Cardiac muscle cell (in vitro differentiated cells and primary cell): ENCODE data around the gene SLC18A3. TPM values are rescaled to one million over a fixed set of nuclear protein-coding genes. Genes with fewer than 3 reads are reported as not detected.

ENCODE experiments used
- DNase-seq, 2 donors: peaks; one replicate each; pipeline versions ENCODE4 v3.0.0 to v3.0.0-alpha.2; 2010 to 2017; ENCODE audit warnings: low read depth in 1 of 2, low spot score in 1 of 2
- H3K27ac ChIP-seq: fragments of 200-600 bp; sonication (generic); 2 replicates; pipeline ENCODE4 v1.5.1; 2016
- H3K27me3 ChIP-seq: fragments of 200-600 bp; sonication (generic); 2 replicates; pipeline ENCODE4 v1.6.0; 2016; ENCODE audit warnings: control low read depth
- H3K36me3 ChIP-seq: fragments of 200-600 bp; sonication (generic); 2 replicates; pipeline ENCODE4 v1.5.1; 2016; ENCODE audit warnings: control low read depth
- H3K4me1 ChIP-seq: fragments of 200-600 bp; sonication (generic); 2 replicates; pipeline ENCODE4 v1.8.1; 2017; ENCODE audit warnings: low read depth, mild to moderate bottlenecking, mixed run types
- H3K4me3 ChIP-seq: fragments of 200-600 bp; sonication (generic); 2 replicates; pipeline ENCODE4 v1.5.1; 2016; ENCODE audit warnings: mild to moderate bottlenecking
- H3K9me3 ChIP-seq: fragments of 200-600 bp; sonication (generic); 2 replicates; pipeline ENCODE4 v1.5.1; 2017; ENCODE audit warnings: low read depth, mild to moderate bottlenecking, control low read depth
- polyA plus RNA-seq: library from polyadenylated mRNA; unstranded; fragments of >200 nt; fragmentation: Nextera tagmentation; extraction: Ambion mirVana; gene quantifications from 2 replicates; pipeline ENCODE4 v1.2.1, GENCODE V29; 2016
- total RNA-seq: library from RNA; depleted of rRNA; stranded (reverse); fragments of >200 nt; gene quantifications from 2 replicates; pipeline ENCODE4 v1.2.3, GENCODE V29; 2016
- TF ChIP-seq, protein P1 (sequence below): IDR thresholded peaks from 2 replicates; pipeline ENCODE4 v1.5.1; 2012; ENCODE audit warnings: low read depth, mild to moderate bottlenecking, low read length

The SLC18A3 gene
- total and polyA plus RNA-seq, 2 experiments from 2014 or later, result not detected

DNA sequence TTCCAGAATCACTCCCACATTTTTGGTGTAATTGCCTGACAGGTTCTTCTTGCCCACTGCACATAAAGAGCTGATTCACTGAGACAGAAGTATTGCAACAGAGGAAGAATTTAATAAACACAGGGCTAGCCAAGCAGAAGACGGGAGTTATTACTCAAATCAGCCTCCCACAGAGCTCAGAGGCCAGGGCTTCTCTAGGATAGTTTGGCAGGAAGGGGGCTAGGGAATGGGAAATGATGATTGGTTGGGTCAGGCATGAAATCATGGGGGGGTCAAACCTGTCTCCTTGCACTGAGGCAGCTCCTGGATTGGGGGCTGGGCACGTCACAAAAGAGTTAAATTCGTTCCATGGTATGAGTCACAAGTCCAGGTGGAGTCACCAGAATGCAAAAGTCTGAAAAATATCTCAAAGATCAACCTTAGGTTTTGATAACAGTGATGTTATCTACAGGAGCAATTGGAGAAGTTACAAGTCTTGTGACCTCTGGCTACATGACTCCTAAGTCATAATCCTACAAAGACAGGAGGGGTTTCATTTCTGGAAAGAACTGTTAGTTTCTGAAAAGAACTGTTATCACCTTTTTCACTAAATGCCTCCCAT lies 41.0 kb upstream of the SLC18A3 start:
- DNase-seq, result peak in 1 of 2 donors; percentile 88
- no peaks in the 10 kb centered on the region for H3K4me1 ChIP-seq

DNA sequence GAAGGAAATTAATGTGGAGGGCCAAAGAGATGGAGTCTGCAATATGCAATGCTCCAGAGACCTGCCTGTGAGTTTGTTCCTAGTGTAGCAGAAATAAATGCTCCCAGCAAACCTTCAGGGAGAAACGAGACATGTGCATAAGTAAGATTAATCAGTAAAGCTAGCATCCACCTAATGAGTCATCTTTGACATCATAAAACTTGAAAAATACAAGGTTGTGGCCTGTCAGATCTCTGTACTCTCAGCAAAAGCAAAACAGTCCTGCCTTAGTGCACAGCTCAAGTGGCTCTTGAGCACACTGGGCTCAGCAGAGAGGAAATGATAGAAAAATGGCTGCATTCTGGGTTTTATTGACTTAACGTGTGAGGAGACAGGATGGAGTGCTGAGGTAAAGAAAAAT lies 38.7 kb upstream of the SLC18A3 start:
- TF ChIP-seq, protein P1, sequence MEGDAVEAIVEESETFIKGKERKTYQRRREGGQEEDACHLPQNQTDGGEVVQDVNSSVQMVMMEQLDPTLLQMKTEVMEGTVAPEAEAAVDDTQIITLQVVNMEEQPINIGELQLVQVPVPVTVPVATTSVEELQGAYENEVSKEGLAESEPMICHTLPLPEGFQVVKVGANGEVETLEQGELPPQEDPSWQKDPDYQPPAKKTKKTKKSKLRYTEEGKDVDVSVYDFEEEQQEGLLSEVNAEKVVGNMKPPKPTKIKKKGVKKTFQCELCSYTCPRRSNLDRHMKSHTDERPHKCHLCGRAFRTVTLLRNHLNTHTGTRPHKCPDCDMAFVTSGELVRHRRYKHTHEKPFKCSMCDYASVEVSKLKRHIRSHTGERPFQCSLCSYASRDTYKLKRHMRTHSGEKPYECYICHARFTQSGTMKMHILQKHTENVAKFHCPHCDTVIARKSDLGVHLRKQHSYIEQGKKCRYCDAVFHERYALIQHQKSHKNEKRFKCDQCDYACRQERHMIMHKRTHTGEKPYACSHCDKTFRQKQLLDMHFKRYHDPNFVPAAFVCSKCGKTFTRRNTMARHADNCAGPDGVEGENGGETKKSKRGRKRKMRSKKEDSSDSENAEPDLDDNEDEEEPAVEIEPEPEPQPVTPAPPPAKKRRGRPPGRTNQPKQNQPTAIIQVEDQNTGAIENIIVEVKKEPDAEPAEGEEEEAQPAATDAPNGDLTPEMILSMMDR, result no peak
- H3K27me3 ChIP-seq, result no peaks in the 10 kb centered on the region
- no peak overlapping the region for H3K27ac ChIP-seq
- no peaks in the 10 kb centered on the region for H3K4me1 ChIP-seq
- H3K9me3 ChIP-seq, result no peaks in the 10 kb centered on the region
- H3K36me3 ChIP-seq, result no peaks in the 10 kb centered on the region
- H3K4me3 ChIP-seq, result no peak overlapping the region
- DNase-seq, result no peak

More for the DNA sequence above, 41.0 kb upstream of the SLC18A3 start:
- H3K36me3 ChIP-seq, result no peaks in the 10 kb centered on the region
- H3K27me3 ChIP-seq, result no peaks in the 10 kb centered on the region
- TF ChIP-seq, protein P1, result no peak
- no peak overlapping the region for H3K27ac ChIP-seq
- no peaks in the 10 kb centered on the region for H3K9me3 ChIP-seq
- no peak overlapping the region for H3K4me3 ChIP-seq

DNA sequence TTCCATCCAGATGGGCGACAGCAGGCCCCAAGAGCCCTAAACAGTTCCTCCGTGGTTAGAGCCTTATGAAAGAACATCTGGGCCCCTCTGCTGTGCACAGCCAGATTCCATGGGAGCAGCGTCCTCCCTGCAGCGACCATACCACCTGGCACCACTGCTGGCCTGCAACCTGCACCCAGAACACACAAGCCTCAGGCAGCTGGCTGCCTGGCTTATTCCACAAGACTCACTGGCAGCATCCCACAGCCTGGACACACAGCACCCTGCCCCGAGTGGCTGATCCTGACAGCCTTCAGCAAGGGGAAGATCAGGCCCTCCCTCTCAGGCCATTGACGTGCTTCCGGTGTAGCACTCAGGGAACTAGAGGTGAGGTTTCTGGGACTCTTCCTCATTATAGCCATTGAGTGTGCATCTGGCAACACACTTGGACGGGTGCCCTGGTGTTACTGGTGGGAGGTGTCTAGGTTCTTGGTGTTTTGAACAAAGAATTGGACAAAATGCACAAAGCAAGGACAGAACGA lies 37.5 kb upstream of the SLC18A3 start:
- H3K9me3 ChIP-seq, result no peaks in the 10 kb centered on the region
- TF ChIP-seq, protein P1, result no peak
- H3K4me3 ChIP-seq, result no peak overlapping the region
- no peaks in the 10 kb centered on the region for H3K27me3 ChIP-seq
- H3K36me3 ChIP-seq, result no peaks in the 10 kb centered on the region
- H3K27ac ChIP-seq, result no peak overlapping the region
- no peaks in the 10 kb centered on the region for H3K4me1 ChIP-seq
- no peak for DNase-seq

DNA sequence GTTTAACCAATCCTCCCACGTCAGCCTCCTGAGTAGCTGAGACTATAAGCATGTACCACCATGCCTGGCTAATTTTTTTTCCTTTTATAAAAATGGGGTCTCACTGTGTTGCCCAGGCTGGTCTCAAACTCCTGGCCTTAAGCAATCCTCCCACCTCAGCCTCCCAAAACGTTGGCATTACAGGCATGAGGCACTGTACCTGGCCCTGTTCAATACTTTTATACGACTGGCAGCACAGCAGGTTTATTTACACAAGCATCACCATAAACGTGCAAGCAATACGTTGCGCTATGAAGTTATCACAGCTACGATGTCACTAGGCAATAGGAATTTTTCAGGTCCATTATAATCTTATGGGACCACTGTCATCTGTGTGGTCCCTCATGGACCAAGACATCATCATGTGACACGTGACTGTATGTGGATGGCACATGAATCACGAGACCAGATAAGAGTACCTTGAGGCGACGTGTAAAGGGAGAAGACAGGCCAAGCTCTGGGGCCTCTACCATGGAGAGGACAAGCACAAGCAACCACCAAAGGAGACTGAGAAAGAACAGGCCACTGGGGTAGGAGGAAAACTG lies 34.5 kb upstream of the SLC18A3 start:
- Histone ChIP-seq H3K9me3 (no peaks in the 10 kb centered on the region), H3K36me3 (no peaks in the 10 kb centered on the region), H3K27me3 (no peaks in the 10 kb centered on the region), H3K4me1 (no peaks in the 10 kb centered on the region), H3K4me3 (no peak overlapping the region), H3K27ac (no peak overlapping the region)
- no peak for DNase-seq
- TF ChIP-seq, protein P1, result no peak

DNA sequence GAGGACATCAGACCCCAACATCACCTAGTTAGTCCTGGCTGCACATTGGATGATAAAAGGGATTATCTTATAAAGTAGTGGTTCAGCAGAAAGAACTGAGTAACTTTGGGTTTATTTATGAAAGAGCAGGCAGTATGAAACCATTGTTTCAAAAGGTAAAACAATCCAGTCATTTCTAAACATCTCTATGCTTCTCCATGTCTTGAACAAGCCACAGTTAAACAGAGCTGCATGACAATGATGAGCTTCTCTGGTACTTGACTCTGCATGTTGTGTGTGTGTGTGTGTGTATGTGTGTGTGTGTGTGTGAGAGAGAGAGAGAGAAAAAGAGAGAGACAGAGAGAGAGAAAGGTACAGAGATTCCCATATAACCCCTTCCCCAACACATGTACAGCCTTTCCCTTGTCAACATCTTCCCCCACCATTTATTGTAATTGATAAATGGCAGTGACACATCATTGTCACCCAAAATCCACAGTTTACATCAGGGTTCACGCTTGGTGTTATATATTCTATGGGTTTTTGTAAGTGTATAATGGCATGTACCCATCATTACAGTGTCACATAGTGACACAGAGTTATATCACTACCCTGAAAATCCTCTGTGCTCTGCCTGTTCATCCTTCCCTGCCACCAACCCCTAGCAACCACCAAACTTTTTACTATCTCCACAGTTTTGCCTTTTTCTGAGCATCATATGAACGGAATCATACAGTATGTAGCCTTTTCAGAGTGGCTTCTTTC lies 32.8 kb upstream of the SLC18A3 start:
- TF ChIP-seq, protein P1, result no peak
- Histone ChIP-seq H3K27ac (no peak overlapping the region), H3K9me3 (no peaks in the 10 kb centered on the region), H3K27me3 (no peaks in the 10 kb centered on the region), H3K4me1 (no peaks in the 10 kb centered on the region), H3K36me3 (no peaks in the 10 kb centered on the region), H3K4me3 (no peak overlapping the region)
- no peak for DNase-seq
